ENCODE data around the gene LSM12.

The LSM12 gene

GRCh38 chr17:44069974-44070454 lies 3.5 kb upstream of the LSM12 start:
- in situ Hi-C loops (cut with MboI; ENCODE audit: low sequenced_read_pairs, unreplicated experiment) = no loop called here
- TF ChIP-seq CTCF (IDR thresholded peaks at IDR 0.05; ENCODE audit: borderline replicate concordance, control extremely low read depth, extremely low read depth, insufficient read depth, missing control alignments) = no peak
- no peak for DNase-seq (ENCODE audit: low spot score)

GRCh38 chr17:44067545-44067940 lies 1.1 kb upstream of the LSM12 start:
- no peak for DNase-seq (ENCODE audit: low spot score)
- no peak for TF ChIP-seq CTCF (IDR thresholded peaks at IDR 0.05; ENCODE audit: borderline replicate concordance, control extremely low read depth, extremely low read depth, insufficient read depth, missing control alignments)
- in situ Hi-C loops (cut with MboI; ENCODE audit: low sequenced_read_pairs, unreplicated experiment) = no loop called here

GRCh38 chr17:44065668-44066203 lies 735 bp downstream of the LSM12 start:
- in situ Hi-C loops (cut with MboI; ENCODE audit: low sequenced_read_pairs, unreplicated experiment) = no loop called here
- TF ChIP-seq CTCF (IDR thresholded peaks at IDR 0.05; ENCODE audit: borderline replicate concordance, control extremely low read depth, extremely low read depth, insufficient read depth, missing control alignments) = no peak
- peak; percentile 54 for DNase-seq (ENCODE audit: low spot score)

- DNase-seq (ENCODE audit: low spot score) = no peak
- no peak for TF ChIP-seq CTCF (IDR thresholded peaks at IDR 0.05; ENCODE audit: borderline replicate concordance, control extremely low read depth, extremely low read depth, insufficient read depth, missing control alignments)
- in situ Hi-C loops (cut with MboI; ENCODE audit: low sequenced_read_pairs, unreplicated experiment) = no loop called here
These were observed 2.5 kb downstream of the LSM12 start for GRCh38 chr17:44063704-44064639.

- no peak for TF ChIP-seq CTCF (IDR thresholded peaks at IDR 0.05; ENCODE audit: borderline replicate concordance, control extremely low read depth, extremely low read depth, insufficient read depth, missing control alignments)
- in situ Hi-C loops (cut with MboI; ENCODE audit: low sequenced_read_pairs, unreplicated experiment) = no loop called here
- DNase-seq (ENCODE audit: low spot score) = no peak
These were observed 3.6 kb downstream of the LSM12 start for GRCh38 chr17:44062871-44063270.

GRCh38 chr17:44061446-44061845 lies 5.0 kb downstream of the LSM12 start:
- no peak for DNase-seq (ENCODE audit: low spot score)
- no peak for TF ChIP-seq CTCF (IDR thresholded peaks at IDR 0.05; ENCODE audit: borderline replicate concordance, control extremely low read depth, extremely low read depth, insufficient read depth, missing control alignments)
- in situ Hi-C loops (cut with MboI; ENCODE audit: low sequenced_read_pairs, unreplicated experiment) = no loop called here
